ENCODE results near the gene DMPK.

Gene DMPK

DNA sequence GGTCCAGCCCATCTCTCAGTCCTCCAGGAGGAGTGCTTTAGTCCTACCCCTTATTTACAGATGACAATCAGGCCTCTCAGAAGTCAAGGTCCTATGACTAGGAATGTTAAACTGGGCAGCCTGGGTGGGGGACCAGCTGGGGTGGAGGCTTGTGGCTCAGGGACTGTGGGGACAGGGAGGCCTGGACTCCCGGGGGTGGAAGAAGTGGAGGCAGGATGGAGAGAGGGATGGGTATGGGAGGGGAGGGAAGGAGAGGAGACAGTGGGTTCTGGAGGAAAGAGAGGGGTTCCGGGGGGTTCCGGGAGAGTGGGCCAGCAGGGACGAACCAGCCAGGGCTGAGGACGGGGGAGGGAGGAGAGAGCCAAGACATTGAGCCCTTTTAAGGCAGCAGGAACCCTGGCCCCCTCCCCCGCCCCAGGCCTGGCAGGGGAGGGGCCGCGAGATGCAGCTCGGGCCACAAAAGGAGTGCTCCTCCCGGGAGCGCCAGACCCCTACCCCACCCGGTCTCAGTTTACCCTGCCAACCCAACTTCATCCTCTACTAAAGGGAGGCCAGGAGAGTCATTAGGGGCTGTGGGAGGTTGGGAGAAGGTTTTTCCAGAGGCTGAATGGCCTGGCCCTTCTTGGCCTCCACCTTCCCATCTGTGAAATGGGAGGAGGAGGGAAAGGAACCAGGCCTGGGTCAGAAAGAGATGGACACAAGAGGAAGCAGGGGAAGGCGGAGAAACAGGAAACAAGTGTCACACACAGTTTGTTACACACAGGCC lies 1.7 kb downstream of the DMPK start:
- H3K4me3 ChIP-seq (ENCODE audit: low read depth, low read length): no peak overlapping the region
- DNase-seq (ENCODE audit: low read depth, low spot score): no peak
- TF ChIP-seq, protein P1, sequence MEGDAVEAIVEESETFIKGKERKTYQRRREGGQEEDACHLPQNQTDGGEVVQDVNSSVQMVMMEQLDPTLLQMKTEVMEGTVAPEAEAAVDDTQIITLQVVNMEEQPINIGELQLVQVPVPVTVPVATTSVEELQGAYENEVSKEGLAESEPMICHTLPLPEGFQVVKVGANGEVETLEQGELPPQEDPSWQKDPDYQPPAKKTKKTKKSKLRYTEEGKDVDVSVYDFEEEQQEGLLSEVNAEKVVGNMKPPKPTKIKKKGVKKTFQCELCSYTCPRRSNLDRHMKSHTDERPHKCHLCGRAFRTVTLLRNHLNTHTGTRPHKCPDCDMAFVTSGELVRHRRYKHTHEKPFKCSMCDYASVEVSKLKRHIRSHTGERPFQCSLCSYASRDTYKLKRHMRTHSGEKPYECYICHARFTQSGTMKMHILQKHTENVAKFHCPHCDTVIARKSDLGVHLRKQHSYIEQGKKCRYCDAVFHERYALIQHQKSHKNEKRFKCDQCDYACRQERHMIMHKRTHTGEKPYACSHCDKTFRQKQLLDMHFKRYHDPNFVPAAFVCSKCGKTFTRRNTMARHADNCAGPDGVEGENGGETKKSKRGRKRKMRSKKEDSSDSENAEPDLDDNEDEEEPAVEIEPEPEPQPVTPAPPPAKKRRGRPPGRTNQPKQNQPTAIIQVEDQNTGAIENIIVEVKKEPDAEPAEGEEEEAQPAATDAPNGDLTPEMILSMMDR (IDR thresholded peaks at IDR 0.05; ENCODE audit: low read depth, low read length): no peak
- in situ Hi-C loops (cut with HindIII; ENCODE audit: low sequenced_read_pairs): no loop called here

- no peak overlapping the region for H3K4me3 ChIP-seq (ENCODE audit: low read depth, low read length)
- no peak for DNase-seq (ENCODE audit: low read depth, low spot score)
- in situ Hi-C loops (cut with HindIII; ENCODE audit: low sequenced_read_pairs): no loop called here
- TF ChIP-seq, protein P1 (IDR thresholded peaks at IDR 0.05; ENCODE audit: low read depth, low read length): no peak
Observed at GRCh38 chr19:45780146-45780447, 2.2 kb downstream of the DMPK start.

- peak; percentile 47 for DNase-seq (ENCODE audit: low read depth, low spot score)
- in situ Hi-C loops (cut with HindIII; ENCODE audit: low sequenced_read_pairs): no loop called here
- no peak overlapping the region for H3K4me3 ChIP-seq (ENCODE audit: low read depth, low read length)
- TF ChIP-seq, protein P1 (IDR thresholded peaks at IDR 0.05; ENCODE audit: low read depth, low read length): peak; percentile 57
Observed at GRCh38 chr19:45779231-45780145, 2.8 kb downstream of the DMPK start.

GRCh38 chr19:45778010-45778661 lies 4.2 kb downstream of the DMPK start:
- H3K4me3 ChIP-seq (ENCODE audit: low read depth, low read length): no peak overlapping the region
- in situ Hi-C loops (cut with HindIII; ENCODE audit: low sequenced_read_pairs): no loop called here
- DNase-seq (ENCODE audit: low read depth, low spot score): no peak
- TF ChIP-seq, protein P1 (IDR thresholded peaks at IDR 0.05; ENCODE audit: low read depth, low read length): no peak

GRCh38 chr19:45777395-45777961 lies 4.8 kb downstream of the DMPK start:
- no peak overlapping the region for H3K4me3 ChIP-seq (ENCODE audit: low read depth, low read length)
- no peak for DNase-seq (ENCODE audit: low read depth, low spot score)
- TF ChIP-seq, protein P1 (IDR thresholded peaks at IDR 0.05; ENCODE audit: low read depth, low read length): no peak
- in situ Hi-C loops (cut with HindIII; ENCODE audit: low sequenced_read_pairs): no loop called here

- in situ Hi-C loops (cut with HindIII; ENCODE audit: low sequenced_read_pairs): no loop called here
- no peak overlapping the region for H3K4me3 ChIP-seq (ENCODE audit: low read depth, low read length)
- TF ChIP-seq, protein P1 (IDR thresholded peaks at IDR 0.05; ENCODE audit: low read depth, low read length): no peak
- no peak for DNase-seq (ENCODE audit: low read depth, low spot score)
Observed at GRCh38 chr19:45774765-45775164, 7.5 kb downstream of the DMPK start.
